Hematopoietic multipotent progenitor cell (in vitro differentiated cells): Measurements from ENCODE around the gene PHC2. TPM values are rescaled to one million over a fixed set of nuclear protein-coding genes. Genes with fewer than 3 reads are reported as not detected.

Source experiments
- DNase-seq, 3 donors: peaks; one replicate each; pipeline ENCODE4 v3.0.0-alpha.2; 2011 to 2015; ENCODE audit warnings: low read depth in 2 of 3, low spot score in 2 of 3
- total RNA-seq: library from RNA; depleted of rRNA; stranded (reverse); fragments of >200 nt; gene quantifications from one replicate; pipeline ENCODE4 v1.2.3, GENCODE V29; 2012

The PHC2 gene
- total RNA-seq, 1 donor = 60.1 TPM

GRCh38 chr1:33353531-33353930, 77.4 kb downstream of the PHC2 start:
- no peak for DNase-seq

DNA sequence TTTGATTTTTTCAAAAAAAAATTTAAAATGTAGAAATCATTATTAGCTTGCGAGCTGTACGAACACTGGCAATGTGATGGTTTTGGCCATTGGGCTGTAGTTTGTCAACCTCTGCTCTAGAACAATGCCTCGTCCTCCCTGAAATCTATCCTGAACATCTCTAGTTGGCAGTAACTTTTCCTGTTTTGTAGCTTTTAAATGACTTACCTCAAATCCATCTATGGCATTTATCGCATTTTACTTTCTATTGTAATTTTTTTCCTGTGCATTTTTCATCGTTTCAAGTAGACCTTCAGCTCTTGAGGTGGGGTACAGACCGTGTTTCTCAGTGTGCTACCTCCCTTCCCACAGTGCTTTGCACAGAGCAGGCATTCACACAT, 79.6 kb downstream of the PHC2 start:
- no peak for DNase-seq

DNA sequence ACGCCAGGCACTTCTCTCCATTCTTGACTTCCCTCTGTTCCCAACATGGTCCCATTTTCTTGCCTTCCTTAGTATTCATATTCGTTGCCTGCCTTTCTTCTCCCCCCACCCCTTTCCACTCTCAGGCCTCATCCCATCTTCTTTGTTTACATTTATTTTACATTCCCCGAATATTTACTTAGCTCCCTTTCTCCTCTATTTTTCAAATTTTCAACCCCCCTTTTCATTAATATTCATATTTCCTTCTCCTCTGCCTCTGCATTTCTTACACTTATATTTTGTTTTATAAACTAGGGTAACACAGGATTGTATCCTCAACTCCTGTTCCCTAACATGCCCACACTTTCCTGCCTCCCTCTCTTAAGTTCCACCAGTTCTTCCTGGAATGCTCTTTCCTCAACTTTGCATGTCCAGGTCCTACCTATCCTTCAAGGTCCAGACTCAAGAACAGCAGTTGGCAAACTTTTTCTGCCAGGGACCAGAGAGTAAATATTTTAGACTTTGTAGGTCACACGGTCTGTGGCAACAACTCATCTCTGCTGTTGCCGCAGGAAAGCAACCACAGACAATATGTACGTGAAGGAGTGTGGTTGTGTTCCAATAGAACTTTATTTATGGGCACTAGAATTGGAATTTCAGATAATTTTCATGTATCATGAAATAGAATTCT, 80.1 kb downstream of the PHC2 start:
- no peak for DNase-seq

DNA sequence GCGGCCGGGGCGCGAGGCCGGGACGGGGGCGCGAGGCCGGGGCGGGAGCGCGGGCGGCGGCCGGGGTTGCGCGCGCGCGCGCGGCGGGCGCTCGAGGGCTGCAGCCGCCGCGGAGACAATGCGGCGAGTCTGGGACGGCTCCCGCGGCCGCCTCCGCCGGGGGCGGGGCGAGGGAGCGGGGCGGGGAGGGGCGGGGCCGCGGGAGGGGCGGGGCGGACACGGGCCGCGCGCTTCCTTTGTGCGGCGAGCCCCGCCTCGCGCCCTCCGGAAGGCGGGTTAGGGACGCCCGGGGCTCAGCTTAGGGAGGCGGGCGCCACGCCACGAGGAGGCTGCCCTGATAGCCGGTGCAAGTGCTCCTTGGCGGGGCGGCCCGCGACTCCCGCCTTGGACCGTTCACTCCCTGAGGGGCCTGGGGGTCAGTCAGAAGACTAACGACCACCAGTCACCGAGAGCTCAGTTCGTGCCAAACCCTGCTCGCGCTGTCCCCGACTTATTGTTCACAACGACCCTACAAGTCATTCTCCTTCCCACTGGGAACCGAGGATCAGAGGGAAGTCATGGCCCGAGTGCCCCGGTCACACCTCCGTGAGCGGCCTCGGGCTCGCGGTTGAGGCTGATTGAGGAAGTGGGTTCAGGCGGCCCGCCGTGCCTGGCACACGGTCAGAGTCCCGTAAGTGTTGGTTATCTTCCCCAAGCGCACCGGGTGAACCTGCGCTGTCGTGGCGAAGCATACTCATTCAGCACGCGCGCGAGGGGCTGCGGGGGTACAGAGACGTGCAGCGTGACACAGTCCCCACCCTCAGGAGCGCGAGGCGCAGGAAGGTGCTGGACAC, 80.9 kb downstream of the PHC2 start:
- DNase-seq = peak; percentile 60 to 83 (median 83)

- DNase-seq = peak in 2 of 3 donors; percentile 46 to 61
Measured at GRCh38 chr1:33349081-33349759, 81.7 kb downstream of the PHC2 start.

GRCh38 chr1:33348676-33349080, 82.2 kb downstream of the PHC2 start:
- peak in 2 of 3 donors; percentile 25 to 26 for DNase-seq

DNA sequence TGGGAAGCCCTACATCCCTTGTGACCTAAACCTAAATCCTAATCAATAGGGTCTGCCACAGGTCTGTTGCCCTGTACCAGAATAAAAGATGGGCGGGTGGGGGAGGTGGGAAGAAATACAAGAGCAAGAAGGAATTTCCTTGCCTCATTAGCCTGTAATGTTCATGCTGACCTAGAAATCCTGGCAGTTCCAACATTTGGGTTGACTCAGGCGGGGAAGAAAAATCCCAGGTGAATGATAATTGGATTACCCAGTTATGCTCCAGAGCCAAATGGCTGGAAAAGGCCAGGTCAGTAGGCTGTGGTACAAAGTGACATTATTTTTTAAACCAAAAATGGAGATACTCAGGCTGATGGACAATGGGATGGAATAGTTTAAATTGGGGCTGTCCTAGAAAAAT, 82.7 kb downstream of the PHC2 start:
- DNase-seq = no peak

DNA sequence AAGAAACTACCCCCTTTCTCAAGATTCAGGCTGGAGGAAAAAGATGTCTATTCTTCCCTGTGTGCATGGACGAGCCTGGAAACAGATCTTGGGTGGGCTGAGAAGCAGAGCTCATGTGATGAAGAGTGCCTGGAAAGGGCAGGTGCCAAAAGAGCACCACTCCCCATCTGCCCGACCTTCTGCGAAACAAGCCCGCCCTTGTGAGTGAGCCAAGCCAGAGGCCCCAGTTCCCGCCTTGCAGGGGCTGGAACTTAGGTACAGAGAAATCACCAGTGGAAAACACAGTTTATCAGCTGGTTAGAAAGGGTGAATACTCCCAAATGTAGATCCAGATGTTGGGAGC, 83.3 kb downstream of the PHC2 start:
- no peak for DNase-seq

GRCh38 chr1:33346927-33347649, 83.8 kb downstream of the PHC2 start:
- peak in 1 of 3 donors; percentile 30 for DNase-seq

- no peak for DNase-seq
Measured at GRCh38 chr1:33346533-33346926, 84.4 kb downstream of the PHC2 start.

DNA sequence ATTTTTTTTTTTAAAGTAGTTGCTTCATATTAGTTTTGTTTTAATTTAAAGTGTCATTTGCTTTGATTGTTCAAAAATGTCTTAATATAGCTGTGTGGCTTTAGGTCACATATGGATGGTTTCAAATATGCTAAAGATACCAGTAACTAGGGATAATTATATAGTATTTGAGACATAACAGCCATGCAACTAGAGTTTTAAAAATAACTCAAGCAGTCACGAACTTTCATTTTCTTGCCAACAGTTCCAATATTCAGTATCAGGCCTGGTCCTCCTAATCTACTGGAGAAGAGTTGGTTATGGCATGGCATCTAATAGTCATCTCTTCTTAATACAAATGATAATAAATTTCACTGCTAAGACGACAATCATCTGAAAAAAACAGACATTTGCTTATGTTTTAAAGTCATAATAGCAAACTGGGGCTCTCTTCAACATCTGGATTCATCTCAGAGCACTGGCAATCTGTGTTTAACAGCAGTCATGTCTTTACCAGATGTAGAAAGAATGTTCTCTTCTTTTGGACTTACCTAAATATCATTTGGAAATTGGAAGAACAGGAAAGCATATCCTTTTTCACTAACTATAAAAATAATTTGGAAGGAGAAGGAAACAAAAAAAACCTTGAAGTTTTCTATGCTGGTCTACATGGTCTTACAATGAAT, 85.9 kb downstream of the PHC2 start:
- DNase-seq = no peak

DNA sequence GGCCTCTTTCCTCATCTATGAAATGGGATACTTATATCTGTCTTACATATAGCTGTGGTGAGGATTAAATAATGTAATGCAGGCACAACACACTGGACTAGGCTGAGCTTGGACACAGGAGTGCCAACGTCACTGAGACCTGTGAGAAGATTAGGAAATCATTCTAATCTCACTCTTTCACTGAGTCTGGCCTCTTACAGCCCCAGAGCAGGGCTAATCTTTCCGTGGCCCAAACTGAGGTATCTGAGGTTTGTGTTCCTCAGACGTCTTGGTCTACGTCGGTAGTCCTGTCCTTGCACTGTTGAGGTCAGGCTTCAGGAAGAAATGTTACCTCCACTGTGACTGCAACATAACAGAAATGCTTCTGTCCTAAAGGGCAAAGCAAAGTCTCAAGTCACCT, 87.4 kb downstream of the PHC2 start:
- no peak for DNase-seq

DNA sequence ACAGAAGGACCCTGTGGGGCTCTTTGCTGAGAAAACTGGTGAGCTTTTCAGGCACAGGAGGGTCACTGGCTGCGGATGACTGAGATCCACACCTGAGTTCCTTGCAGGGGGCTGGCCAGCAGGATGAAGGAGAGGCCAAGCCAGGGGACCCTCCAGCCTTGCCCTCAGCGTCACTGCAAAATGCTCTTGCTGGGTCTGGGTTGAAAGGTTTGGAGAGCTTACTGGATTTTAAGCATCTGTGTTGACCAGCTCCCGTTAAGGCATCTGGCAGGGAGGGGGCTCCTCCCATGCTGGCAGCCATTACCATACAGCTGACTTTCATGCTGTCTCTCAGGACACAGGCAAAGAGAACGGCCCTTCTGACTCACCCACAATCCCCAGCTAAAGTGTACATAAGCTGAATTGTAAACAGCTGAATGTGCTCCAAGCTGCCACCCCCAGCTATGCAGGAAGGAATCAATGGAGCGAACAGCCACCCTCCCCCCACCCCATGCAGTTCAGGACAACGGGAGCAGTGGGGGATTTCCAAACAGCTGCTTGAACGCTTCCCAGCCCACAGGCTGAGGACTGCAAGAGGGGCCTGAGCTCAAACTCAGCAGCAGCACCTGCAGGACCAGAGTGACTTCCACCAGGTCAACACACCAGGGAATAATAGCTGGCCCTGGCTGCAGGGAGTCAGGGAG, 88.7 kb downstream of the PHC2 start:
- no peak for DNase-seq

DNA sequence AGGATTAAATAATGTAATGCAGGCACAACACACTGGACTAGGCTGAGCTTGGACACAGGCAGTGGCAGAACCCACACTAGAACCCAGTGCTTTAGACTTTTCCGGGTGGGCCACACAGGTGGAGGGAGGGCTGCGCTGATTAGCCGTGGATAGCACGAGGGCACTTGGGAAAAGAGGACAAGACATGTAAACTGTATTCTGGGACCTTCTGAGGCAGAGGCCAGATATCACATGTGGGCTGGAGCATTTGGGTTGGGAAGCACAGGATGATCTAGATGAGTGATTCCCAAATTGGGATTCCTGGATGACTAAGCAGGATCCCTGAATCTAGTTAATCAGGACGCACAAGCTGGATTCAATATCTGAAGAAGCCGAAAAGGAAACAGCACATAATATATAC, 89.7 kb downstream of the PHC2 start:
- no peak for DNase-seq

DNA sequence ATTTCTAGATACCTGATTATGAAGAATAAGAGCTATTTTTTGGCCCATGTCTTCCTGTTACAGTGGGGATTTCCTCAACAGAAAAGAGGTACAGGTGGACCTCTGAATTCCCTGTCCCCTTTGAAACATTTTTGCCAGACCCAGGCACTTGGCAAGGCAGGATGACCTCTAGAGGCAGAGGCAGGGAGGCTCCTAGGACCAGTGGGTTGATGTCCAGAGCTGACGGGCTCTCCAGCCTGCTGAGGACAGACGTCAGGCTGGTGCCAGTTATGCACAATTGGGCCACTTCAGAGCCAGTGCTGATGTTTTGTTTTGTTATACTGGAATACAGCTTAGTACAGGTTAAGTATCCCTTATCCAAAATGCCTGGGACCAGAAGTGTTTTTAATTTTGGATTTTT, 91.5 kb downstream of the PHC2 start:
- no peak for DNase-seq

- DNase-seq = no peak
Measured at GRCh38 chr1:33338440-33339211, 92.3 kb downstream of the PHC2 start.

GRCh38 chr1:33338048-33338439, 92.9 kb downstream of the PHC2 start:
- DNase-seq = no peak

- no peak for DNase-seq
Measured at GRCh38 chr1:33337441-33337840, 93.5 kb downstream of the PHC2 start.

GRCh38 chr1:33336580-33336979, 94.3 kb downstream of the PHC2 start:
- DNase-seq = no peak
